ENCODE measurements around the gene PLXDC1. TPM values are rescaled to one million over a fixed set of nuclear protein-coding genes. Genes with fewer than 3 reads are reported as not detected.

Gene PLXDC1
- total RNA-seq, 4 donors from 2014 or later: 6.5 to 21.6 (median 9.1) TPM

DNA sequence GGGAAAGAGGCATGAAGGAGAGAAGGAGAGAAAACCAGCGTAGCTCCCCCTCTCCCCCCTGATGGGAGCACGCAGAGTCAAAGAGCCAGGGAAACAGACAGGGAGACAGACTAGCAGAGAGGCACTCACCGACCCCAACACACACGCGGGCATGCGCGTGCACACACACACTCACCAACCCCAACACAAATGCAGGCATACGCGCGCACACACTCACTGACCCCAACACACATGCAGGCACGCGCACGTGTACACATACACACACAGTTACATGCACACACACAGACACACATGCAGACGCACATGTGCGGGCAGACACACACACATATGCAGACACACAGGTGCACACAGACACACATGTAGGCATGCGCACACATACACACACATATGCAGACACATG, 41.5 kb upstream of the PLXDC1 start:
- ATAC-seq (ENCODE audit: low FRiP score): no peak
- no peak for DNase-seq (ENCODE audit: low spot score)
- TF ChIP-seq CTCF (IDR thresholded peaks at IDR 0.05): no peak

- no peak for ATAC-seq (ENCODE audit: low FRiP score)
These were observed 40.5 kb upstream of the PLXDC1 start for GRCh38 chr17:39191750-39192510.

GRCh38 chr17:39187152-39187830, 35.9 kb upstream of the PLXDC1 start:
- no peak for ATAC-seq (ENCODE audit: low FRiP score)
- no peak for TF ChIP-seq CTCF (IDR thresholded peaks at IDR 0.05)
- no peak for DNase-seq (ENCODE audit: low spot score)

More at GRCh38 chr17:39191750-39192510, 40.5 kb upstream of the PLXDC1 start:
- DNase-seq (ENCODE audit: low spot score): no peak
- no peak for TF ChIP-seq CTCF (IDR thresholded peaks at IDR 0.05)

DNA sequence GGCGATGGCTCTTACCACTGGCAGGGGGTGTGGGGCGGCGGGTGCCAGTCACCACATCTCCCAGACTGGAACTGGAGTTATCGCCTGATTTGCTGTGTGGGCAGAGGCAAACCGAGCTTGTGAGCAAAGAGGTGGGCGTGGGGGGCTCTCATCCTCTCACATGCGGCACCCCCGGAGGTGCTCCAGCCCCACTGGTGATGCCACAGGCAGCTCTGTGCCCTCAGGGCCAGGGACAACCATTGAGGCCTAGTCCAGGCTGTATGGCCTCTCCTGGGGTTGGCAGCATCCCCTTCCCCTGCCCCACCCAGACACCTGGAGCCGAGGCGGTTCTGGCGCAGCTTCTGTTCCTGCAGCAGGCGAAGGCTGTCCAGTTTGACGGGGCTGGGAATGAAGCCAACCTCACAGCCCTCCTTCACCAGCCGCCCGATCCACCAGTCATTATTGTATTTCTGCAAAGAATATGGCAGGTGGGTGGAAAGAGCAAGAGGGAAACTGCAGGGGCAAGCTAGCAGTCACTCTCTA, 35.1 kb upstream of the PLXDC1 start:
- no peak for DNase-seq (ENCODE audit: low spot score)
- ATAC-seq (ENCODE audit: low FRiP score): no peak
- TF ChIP-seq CTCF (IDR thresholded peaks at IDR 0.05): no peak

DNA sequence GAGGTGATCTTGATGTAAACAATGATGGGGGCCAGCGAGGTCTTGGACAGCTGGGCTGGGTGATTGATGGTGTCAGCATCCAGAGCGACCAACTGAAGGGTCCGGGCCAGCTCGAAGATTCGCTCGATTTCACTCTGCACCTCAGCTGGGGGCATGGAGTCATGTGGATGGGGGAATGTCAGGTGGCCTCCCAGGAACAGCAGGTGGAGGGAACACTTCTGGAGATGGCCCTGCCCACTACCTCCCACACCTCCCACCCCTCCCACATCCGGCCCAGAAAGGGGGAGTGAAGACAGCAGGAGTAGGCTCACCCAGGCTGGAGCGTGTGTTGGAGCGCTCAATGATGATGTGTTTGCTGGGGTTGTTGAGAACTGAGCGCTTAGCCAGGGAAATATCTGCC, 32.3 kb upstream of the PLXDC1 start:
- ATAC-seq (ENCODE audit: low FRiP score) (no peak), DNase-seq (ENCODE audit: low spot score) (no peak)
- TF ChIP-seq CTCF (IDR thresholded peaks at IDR 0.05): no peak

DNA sequence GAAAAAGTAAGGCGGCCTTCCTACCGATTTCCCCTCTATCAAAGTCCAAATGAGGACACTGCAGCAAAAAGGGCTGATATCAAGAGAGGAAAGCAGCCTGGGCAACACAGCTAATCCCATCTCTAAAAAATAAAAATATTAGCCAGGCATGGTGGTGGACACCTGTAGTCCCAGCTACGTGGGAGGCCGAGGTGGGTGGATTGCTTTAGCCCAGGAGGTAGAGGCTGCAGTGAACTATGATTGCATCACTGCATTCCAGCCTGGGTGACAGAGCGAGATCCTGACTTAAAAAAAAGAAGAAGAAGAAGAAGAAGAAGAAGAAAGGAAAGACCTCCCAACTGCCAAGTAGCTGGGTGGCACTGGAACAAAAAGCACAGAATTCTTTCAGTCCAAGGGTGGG, 31.6 kb upstream of the PLXDC1 start:
- no peak for ATAC-seq (ENCODE audit: low FRiP score)
- no peak for TF ChIP-seq CTCF (IDR thresholded peaks at IDR 0.05)
- DNase-seq (ENCODE audit: low spot score): no peak

Measured in omental fat pad (tissue), 4 donors.